Stimulated activated CD4-positive, alpha-beta T cell treated with anti-CD3 and anti-CD28 coated beads, Interleukin-4, amount 100 ng/mL, for 24 hours (primary cell): ENCODE results near the gene VRK3.
"Not testable (repeated sequence)": the region's sequence is repeated elsewhere in the genome, so short reads cannot be mapped to it uniquely, and the experiment has no call there.

ENCODE experiments used
- DNase-seq: peaks from one replicate; pipeline ENCODE4 v3.0.0-alpha.2; 2020

Gene VRK3

GRCh38 chr19:49954092-49954829 is 70.9 kb downstream of the VRK3 start:
- no peak for DNase-seq

DNA sequence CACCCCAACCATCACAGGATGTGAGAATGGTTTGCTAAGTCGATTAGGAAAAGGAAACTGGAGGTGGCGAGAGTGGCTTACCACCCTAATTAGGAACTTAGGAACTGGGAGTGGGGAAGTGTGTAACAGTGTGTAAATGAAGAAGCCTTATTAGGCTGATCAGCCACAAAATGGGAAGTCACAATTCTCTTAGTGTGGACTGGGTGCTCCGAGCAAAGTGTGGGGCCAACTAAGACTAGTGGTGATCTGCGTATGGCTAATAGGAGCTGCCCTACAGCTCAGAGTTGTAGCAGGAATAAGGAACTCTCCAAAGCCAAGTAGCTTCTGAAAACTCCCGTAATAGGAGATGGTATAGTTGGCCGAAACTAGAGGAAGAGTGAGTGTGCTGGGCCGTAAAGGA is 71.8 kb downstream of the VRK3 start:
- DNase-seq: no peak

- no peak for DNase-seq
Measured at GRCh38 chr19:49952906-49953305, 72.3 kb downstream of the VRK3 start.

DNA sequence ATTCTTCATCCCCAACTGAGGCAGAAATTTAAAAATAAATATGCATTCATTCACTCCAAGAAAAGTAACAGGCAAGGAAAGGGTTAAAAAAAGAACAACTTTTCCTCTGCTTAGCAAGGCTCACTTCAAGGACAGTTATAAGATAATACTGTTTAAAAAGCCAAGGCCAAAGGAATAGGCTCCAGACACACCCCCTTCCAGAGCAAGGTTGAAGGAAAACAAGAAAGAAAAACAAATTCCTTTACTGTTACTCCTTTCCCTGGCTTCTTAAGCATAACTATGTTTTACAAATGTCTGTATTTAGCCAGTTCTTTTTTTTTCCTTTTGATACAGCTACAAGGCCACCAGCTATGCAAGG is 72.7 kb downstream of the VRK3 start:
- no peak for DNase-seq

- no peak for DNase-seq
Measured at GRCh38 chr19:49951806-49952478, 73.2 kb downstream of the VRK3 start.

DNA sequence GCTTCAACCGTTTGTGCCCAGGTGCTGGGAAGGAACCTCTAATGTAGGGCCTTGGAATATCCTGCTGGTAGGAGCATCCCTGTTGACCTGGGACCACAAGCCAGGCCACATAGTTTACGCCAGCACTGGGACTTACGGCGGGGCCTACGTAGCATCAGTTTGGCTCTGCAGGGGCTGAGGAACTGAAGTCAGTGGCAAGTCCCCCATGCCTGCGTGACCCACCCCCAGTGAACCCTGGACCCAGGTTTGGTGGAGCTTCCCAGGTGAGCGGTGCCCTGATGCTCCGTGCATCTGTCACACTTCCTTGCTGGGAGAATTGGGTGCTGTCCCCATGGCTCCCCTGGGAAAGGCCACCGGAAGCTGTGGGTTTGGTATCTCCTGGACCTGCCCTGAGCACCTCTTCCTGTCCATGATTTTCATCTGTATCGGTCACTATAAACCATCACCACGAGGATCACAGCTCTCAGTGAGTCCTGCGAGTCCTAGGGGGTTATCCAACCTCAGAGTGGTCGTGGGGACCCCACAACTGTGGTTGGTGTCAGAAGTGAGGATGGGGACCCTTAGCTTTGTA is 74.1 kb downstream of the VRK3 start:
- no peak for DNase-seq

DNA sequence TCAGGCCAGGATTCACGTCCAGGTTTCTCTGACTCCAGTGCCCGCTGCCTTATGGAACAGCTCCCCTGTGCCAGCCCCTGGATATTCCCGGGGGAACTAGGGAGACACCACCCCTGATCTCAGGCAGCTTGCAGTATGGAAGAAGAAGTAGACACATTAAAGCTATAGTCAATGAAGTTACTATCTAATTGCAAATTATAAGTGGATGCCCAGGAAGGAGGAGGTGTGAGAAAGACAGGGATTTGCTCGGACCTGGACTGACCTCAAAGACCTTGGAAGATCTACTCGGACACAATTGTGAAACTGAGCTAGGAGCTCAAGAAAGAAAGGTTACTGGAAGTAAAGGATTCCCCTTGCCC is 74.6 kb downstream of the VRK3 start:
- no peak for DNase-seq

DNA sequence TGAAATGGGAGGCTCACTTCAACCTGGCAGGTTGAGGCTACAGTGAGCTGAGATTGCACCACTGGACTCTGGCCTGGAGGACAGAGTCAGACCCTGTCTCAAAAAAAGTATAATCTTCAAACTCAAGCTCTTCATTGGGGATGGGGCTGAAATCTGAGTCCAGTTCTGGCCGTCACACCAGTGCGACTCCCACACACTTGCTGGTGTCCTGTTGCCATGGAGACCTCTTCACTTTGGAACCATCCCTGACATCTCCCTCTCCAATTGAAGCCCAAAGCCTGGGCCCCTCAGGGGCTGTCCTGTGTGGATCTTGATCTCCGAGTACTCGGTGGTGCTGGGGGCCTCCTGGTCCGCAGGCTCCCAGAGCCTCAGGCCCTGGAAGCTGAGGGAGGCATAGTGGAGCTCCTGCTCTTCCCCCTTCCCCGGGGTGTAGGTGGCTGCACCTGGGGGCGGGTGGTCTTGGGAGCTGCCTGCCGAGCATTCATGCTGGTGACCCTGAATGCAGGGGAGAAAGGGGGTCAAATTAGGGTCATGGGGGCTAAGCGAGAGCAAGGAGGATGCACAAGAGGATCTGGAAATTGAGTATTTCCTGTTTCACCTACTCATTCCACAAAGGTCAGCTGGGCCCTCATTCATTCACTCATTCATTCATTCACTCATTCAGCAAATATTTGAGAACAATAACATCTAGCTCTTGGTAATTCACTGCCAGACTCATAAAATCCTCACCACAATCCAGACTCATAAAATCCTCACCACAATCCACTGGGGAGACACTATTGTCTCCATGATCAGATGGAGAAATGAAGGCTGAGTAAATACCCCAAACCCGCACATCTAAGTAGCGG is 75.2 kb downstream of the VRK3 start:
- DNase-seq: no peak

GRCh38 chr19:49946415-49946814 is 78.8 kb downstream of the VRK3 start:
- no peak for DNase-seq

- not testable (repeated sequence) for DNase-seq
Measured at GRCh38 chr19:49944567-49944966, 80.6 kb downstream of the VRK3 start.

DNA sequence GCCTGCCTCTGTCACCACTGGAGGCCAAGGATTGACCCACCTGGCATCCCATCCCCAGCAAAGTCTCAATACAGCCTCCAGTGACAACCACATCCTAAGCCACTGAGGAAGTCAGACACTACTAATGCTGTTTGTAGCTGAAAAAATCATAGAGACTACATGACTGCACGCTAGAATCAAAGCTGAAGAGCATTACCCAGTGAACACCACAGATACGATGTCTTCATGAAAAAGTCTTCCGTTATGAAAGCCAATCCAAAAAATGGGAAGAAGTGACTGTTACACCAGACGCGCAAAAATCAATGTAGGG is 84.7 kb downstream of the VRK3 start:
- DNase-seq: no peak

DNA sequence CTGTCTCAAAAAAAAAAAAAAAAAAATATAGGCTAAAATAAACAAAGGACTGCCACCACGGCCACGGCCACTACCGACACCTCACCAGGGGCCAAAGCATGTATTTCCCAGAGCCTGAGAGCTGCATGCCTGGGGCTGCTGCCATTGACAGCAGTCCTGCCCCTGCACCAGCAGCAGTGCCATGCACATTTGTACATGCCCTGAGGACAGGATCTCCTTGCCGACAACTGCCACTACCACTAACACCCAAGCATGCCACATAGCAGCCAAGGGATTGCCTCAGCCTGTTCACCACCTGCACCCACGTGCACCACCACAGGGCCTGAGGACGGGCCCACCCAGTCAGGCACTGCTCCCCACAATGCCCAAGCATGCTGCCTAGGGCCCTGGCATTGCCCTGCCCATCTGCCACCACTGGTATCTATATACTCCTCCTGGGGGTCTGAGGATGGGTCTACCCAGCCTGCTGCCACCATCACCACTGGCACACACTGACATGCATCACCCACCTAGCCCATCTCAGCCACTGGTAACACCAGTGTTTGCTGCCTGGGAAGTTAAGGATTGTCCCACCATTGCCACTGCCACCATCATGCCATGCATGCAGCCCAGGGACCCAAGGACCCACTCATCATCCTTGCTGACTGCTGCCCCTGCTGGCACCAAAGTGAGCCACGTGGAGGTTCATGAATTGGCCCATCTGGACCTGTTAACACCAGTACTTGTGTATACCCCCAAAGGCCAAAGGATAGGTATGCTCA is 85.3 kb downstream of the VRK3 start:
- DNase-seq: no peak

DNA sequence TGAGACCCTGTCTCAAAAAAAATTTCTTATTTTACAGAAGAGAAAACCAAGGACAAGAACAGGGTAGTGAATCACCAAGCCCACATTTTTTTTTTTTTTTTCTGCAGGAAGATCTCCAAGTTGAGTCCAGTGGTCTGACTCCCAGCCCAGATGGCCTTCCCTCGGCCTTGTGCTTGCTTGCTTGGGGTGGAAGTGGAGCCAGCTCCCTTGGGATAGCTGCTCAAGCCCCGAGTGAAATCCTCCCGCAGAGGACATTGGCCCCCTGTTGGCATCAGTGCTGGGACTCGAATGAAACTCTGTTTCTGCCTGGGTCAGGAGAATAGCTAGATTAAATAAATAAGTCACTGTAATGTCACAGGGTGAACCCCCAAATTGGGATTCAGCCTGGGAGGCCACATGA is 86.5 kb downstream of the VRK3 start:
- no peak for DNase-seq

DNA sequence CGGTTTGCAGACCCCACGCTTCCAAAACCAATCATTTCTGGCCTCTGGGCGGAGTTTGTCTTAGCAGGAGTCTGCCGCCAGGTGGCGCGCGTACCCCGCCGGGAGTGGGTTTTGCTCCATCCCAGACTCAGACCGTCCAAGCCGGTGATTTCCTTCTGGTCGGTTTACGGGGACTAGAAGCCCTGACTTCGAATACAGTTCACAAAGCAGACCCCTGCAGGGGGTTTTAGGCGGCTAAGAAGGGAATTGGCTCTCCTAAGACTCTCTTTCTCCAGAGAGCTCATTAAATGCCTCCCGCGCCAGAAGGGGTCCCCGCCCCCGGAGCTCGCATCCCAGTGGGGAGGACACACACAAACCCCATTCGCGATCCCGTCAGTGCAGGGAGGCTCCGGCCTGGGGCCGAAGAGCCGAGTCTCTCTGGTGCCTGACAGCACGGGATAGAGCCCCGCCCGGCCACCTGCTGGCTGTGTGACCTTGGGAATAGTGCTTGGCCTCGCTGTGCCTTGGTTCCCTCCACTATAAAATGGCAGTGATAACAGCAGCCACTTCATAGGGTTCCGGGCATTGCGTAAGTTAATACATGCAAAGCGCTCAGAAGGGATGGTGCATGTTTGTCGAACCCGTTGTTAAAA is 87.3 kb downstream of the VRK3 start:
- peak; percentile 82 for DNase-seq

GRCh38 chr19:49936549-49936948 is 88.6 kb downstream of the VRK3 start:
- DNase-seq: no peak

DNA sequence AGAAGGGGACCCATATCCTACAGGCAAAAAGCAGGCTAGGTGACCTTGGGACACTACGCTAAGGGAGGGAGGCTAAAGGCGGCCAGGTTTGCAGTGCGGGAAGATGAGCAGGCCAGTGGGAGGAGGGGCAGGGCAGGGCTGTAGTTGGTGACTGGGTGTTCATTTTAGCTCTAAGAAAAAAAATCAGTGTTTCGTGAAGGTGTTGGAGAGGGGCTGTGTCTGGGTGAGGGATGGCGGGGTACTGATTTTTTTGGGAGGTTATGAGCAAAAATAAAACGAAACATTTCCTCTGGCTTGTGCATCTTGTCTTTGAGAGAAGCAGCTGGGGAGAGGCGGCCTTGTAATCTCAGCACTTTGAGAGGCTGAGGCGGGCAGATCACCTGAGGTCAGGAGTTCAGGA is 91.5 kb downstream of the VRK3 start:
- DNase-seq: no peak

- DNase-seq: peak; percentile 21
Measured at GRCh38 chr19:49932731-49933131, 92.4 kb downstream of the VRK3 start.

DNA sequence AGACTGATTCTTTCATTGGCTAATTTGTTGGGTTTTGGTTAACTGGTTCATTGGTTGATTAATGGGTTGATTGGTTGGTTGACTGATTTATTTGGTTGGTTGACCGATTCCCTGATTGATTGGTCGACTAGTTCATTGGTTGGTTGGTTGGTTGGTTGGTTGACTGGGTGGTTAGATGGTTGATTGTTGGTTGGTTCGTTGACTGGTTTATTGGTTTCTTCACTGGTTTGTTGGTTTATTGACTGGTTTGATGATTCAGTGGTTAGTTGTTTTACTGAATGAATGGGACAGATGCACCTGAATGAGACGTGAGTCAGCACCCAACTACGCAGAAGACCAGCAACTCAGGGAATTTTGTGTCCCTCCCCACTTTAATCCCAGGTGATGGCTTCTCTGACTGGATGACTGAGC is 93.1 kb downstream of the VRK3 start:
- DNase-seq: no peak

GRCh38 chr19:49931293-49932040 is 93.7 kb downstream of the VRK3 start:
- no peak for DNase-seq

GRCh38 chr19:49930483-49931011 is 94.6 kb downstream of the VRK3 start:
- DNase-seq: no peak
